Measurements from ENCODE around the gene PNCK. TPM values are rescaled to one million over a fixed set of nuclear protein-coding genes. Genes with fewer than 3 reads are reported as not detected.
A peak's percentile ranks its signal among the peaks of the same experiment; 100 is the strongest.

The PNCK gene
- total RNA-seq, 4 donors from 2014 or later, result 0.83 TPM; not detected in 3

GRCh38 chrX:153667281-153667955 is 6.2 kb downstream of the PNCK start:
- Histone ChIP-seq H3K27me3 (no peaks in the 10 kb centered on the region), H3K9me3 (no peaks in the 10 kb centered on the region), H3K4me1 (no peaks in the 10 kb centered on the region), H3K27ac (no peak overlapping the region), H3K36me3 (no peaks in the 10 kb centered on the region), H3K4me3 (replicated peaks in 1 of 3) (no peak overlapping the region)
- no peak for DNase-seq
- WGBS, 2 donors, result 39 to 58% methylated on average over 5 of the region's 11 CpGs
- intact Hi-C loops (cut with DNase I), result loop anchor here (5.0 kb wide), 1 partner anchor 60 kb away; no protein-coding TSS in a partner anchor
- TF ChIP-seq CTCF (IDR thresholded peaks at IDR 0.05) (no peak), POLR2A (IDR thresholded peaks at IDR 0.05) (no peak)

- H3K4me3 ChIP-seq (replicated peaks in 1 of 3), result no peak overlapping the region
- no peak for DNase-seq
- WGBS, 2 donors, result 77 to 89% methylated on average over 5 to 6 of the region's 9 CpGs
- no peaks in the 10 kb centered on the region for H3K9me3 ChIP-seq
- TF ChIP-seq CTCF (IDR thresholded peaks at IDR 0.05), result no peak
- TF ChIP-seq POLR2A (IDR thresholded peaks at IDR 0.05), result no peak
- H3K36me3 ChIP-seq, result no peaks in the 10 kb centered on the region
- intact Hi-C loops (cut with DNase I), result loop anchor here (5.0 kb wide), 1 partner anchor 59 kb away; no protein-coding TSS in a partner anchor
- H3K4me1 ChIP-seq, result no peaks in the 10 kb centered on the region
- no peaks in the 10 kb centered on the region for H3K27me3 ChIP-seq
- H3K27ac ChIP-seq, result no peak overlapping the region
Measured at GRCh38 chrX:153665726-153666306, 7.8 kb downstream of the PNCK start.

- H3K36me3 ChIP-seq, result no peaks in the 10 kb centered on the region
- no peak overlapping the region for H3K27ac ChIP-seq
- H3K27me3 ChIP-seq, result no peaks in the 10 kb centered on the region
- peak; percentile 36 to 42 for DNase-seq
- H3K9me3 ChIP-seq, result no peaks in the 10 kb centered on the region
- TF ChIP-seq POLR2A (IDR thresholded peaks at IDR 0.05), result no peak
- TF ChIP-seq CTCF (IDR thresholded peaks at IDR 0.05), result peak in 3 of 6 experiments; percentile 11 to 37 (median 16)
- no peak overlapping the region for H3K4me3 ChIP-seq (replicated peaks in 1 of 3)
- no peaks in the 10 kb centered on the region for H3K4me1 ChIP-seq
- intact Hi-C loops (cut with DNase I), result no loop called here
- 10% methylated on average over 4 of the region's 31 CpGs; no CpG with 5 or more reads in 1 of the 2 donors for WGBS, 2 donors
Measured at GRCh38 chrX:153662266-153662665, 11.3 kb downstream of the PNCK start.

- 91 to 92% methylated on average over 3 of the region's 3 CpGs for WGBS, 2 donors
- intact Hi-C loops (cut with DNase I), result no loop called here
- H3K27ac ChIP-seq, result no peak overlapping the region
Measured at GRCh38 chrX:153659268-153659667, 14.3 kb downstream of the PNCK start.

More at GRCh38 chrX:153659268-153659667, 14.3 kb downstream of the PNCK start:
- no peak for DNase-seq
- Histone ChIP-seq H3K4me1 (no peaks in the 10 kb centered on the region), H3K9me3 (no peaks in the 10 kb centered on the region), H3K4me3 (replicated peaks in 1 of 3) (no peak overlapping the region), H3K27me3 (no peaks in the 10 kb centered on the region), H3K36me3 (no peaks in the 10 kb centered on the region)
- no peak for TF ChIP-seq POLR2A (IDR thresholded peaks at IDR 0.05)
- TF ChIP-seq CTCF (IDR thresholded peaks at IDR 0.05), result no peak
